H1 (cell line): ENCODE measurements around the gene MCEE. TPM values are rescaled to one million over a fixed set of nuclear protein-coding genes. Genes with fewer than 3 reads are reported as not detected.
A peak's percentile ranks its signal among the peaks of the same experiment; 100 is the strongest.

Experiments used
- CTCF ChIA-PET: fragments of 300-600 bp; sonication (Branson Sonifier 250); formaldehyde crosslinking; loops from one replicate; lab custom pipeline; 2021; ENCODE audit not compliant: partially characterized antibody; lab: Charles Lee
- POLR2A ChIA-PET: fragments of 300-600 bp; sonication (Branson Sonifier 250); formaldehyde crosslinking; loops from one replicate; lab custom pipeline; 2021; ENCODE audit warnings: inconsistent platforms; ENCODE audit not compliant: partially characterized antibody; lab: Charles Lee
- DNase-seq, 2 experiments: peaks; one replicate each; pipeline versions ENCODE4 v3.0.0 to v3.0.0-alpha.2; 2010 to 2022; ENCODE audit warnings: low spot score in 2 of 2, low read depth in 1 of 2, mixed read lengths in 1 of 2
- FAIRE-seq: peaks from 2 replicates; lab custom pipeline; 2011; peaks lifted over from hg19 to GRCh38; lab: Jason Lieb, UNC
- H2AFZ ChIP-seq: 2 replicates; pipeline ENCODE4 v1.8.1; 2012; ENCODE audit warnings: low read length, inconsistent platforms
- H2AK5ac ChIP-seq: 2 replicates; pipeline ENCODE4 v1.6.1; 2013; ENCODE audit warnings: low read depth, low read length
- H2BK120ac ChIP-seq: replicated peaks from 2 replicates; pipeline ENCODE3; 2013; ENCODE audit warnings: low read depth, low read length, inconsistent platforms
- H2BK12ac ChIP-seq: 2 replicates; pipeline ENCODE4 v1.6.1; 2013; ENCODE audit warnings: low read depth, low read length
- H2BK15ac ChIP-seq: 2 replicates; pipeline ENCODE4 v1.6.1; 2013; ENCODE audit warnings: low read length
- H2BK20ac ChIP-seq: 2 replicates; pipeline ENCODE4 v1.6.1; 2013; ENCODE audit warnings: low read length
- H2BK5ac ChIP-seq: 2 replicates; pipeline ENCODE4 v1.6.1; 2013; ENCODE audit warnings: low read depth, low read length
- H3K14ac ChIP-seq: 2 replicates; pipeline ENCODE4 v1.6.1; 2013; ENCODE audit warnings: inconsistent platforms; ENCODE audit not compliant: insufficient read length
- H3K18ac ChIP-seq: 2 replicates; pipeline ENCODE4 v1.6.1; 2013; ENCODE audit warnings: low read length; ENCODE audit errors: extremely low read depth
- H3K23ac ChIP-seq: 2 replicates; pipeline ENCODE4 v1.6.1; 2013; ENCODE audit warnings: inconsistent platforms; ENCODE audit not compliant: insufficient read length
- H3K23me2 ChIP-seq: 2 replicates; pipeline ENCODE4 v1.6.1; 2013; ENCODE audit warnings: low read depth, low read length
- H3K27ac ChIP-seq: 2 replicates; pipeline ENCODE4 v1.6.1; 2011; ENCODE audit warnings: low read depth, low read length, inconsistent platforms
- H3K27me3 ChIP-seq, 4 experiments: replicated peaks in 1 of 4; 1 replicate in 1 of 4; 2 replicates in 3 of 4; pipeline versions ENCODE4 v1.6.1 to v1.8.1; 2011 to 2013; ENCODE audit warnings: low read length in 3 of 4, mild to moderate bottlenecking in 3 of 4, inconsistent platforms in 2 of 4, mixed read lengths in 2 of 4, moderate library complexity in 1 of 4; ENCODE audit not compliant: control insufficient read depth in 3 of 4, insufficient read depth in 3 of 4; ENCODE audit errors: extremely low read depth in 1 of 4
- H3K36me3 ChIP-seq, 4 experiments: 2 replicates each; pipeline versions ENCODE4 v1.6.1 to v1.8.1; 2011 to 2013; ENCODE audit warnings: mild to moderate bottlenecking in 4 of 4, low read length in 3 of 4, moderate library complexity in 2 of 4, control low read depth in 1 of 4, inconsistent platforms in 1 of 4; ENCODE audit not compliant: insufficient read depth in 4 of 4, control insufficient read depth in 2 of 4
- H3K4ac ChIP-seq: replicated peaks from 2 replicates; pipeline ENCODE3; 2013; ENCODE audit warnings: low read length, low read depth, mixed read lengths, inconsistent platforms; ENCODE audit not compliant: insufficient read length
- H3K4me1 ChIP-seq, 4 experiments: replicated peaks in 1 of 4; 1 replicate in 1 of 4; 2 replicates in 3 of 4; pipeline versions ENCODE4 v1.6.1 to v1.8.1; 2011 to 2013; ENCODE audit warnings: low read length in 3 of 4, inconsistent platforms in 2 of 4, mixed read lengths in 1 of 4; ENCODE audit not compliant: insufficient read depth in 4 of 4, control insufficient read depth in 3 of 4
- H3K4me2 ChIP-seq, 2 experiments: 2 replicates each; pipeline versions ENCODE4 v1.6.1 to v1.8.1; 2011 to 2013; ENCODE audit warnings: low read depth in 2 of 2, low read length in 2 of 2, control low read depth in 1 of 2, inconsistent platforms in 1 of 2, mild to moderate bottlenecking in 1 of 2; ENCODE audit not compliant: insufficient read depth in 1 of 2
- H3K4me3 ChIP-seq, 4 experiments: fragments of 200-600, 300-600 bp in 1 of 4; sonication (generic), shearing (Covaris generic), sonication (Bioruptor Twin) in 1 of 4; 2 replicates each; pipeline versions ENCODE4 v1.5.1 to v1.8.1; 2011 to 2016; ENCODE audit warnings: low read length in 4 of 4, low read depth in 3 of 4, control low read depth in 2 of 4, inconsistent platforms in 2 of 4, mild to moderate bottlenecking in 2 of 4, mixed read lengths in 1 of 4, moderate library complexity in 1 of 4; ENCODE audit not compliant: insufficient read depth in 2 of 4; ENCODE audit errors: extremely low read depth in 1 of 4
- H3K56ac ChIP-seq: replicated peaks from 2 replicates; pipeline ENCODE3; 2013; ENCODE audit warnings: low read depth, mild to moderate bottlenecking, mixed read lengths, low read length, inconsistent platforms; ENCODE audit not compliant: insufficient read length
- H3K79me1 ChIP-seq: 2 replicates; pipeline ENCODE4 v1.6.1; 2013; ENCODE audit warnings: low read depth, low read length, control low read depth
- H3K79me2 ChIP-seq, 2 experiments: 2 replicates each; pipeline versions ENCODE4 v1.6.1 to v1.8.1; 2012 to 2013; ENCODE audit warnings: low read length in 2 of 2, mild to moderate bottlenecking in 2 of 2, inconsistent platforms in 1 of 2; ENCODE audit not compliant: insufficient read depth in 2 of 2, control insufficient read depth in 1 of 2
- H3K9ac ChIP-seq, 4 experiments: replicated peaks in 1 of 4; 1 replicate in 1 of 4; 2 replicates in 3 of 4; pipeline versions ENCODE4 v1.6.1 to v1.8.1; 2011 to 2013; ENCODE audit warnings: low read depth in 3 of 4, low read length in 3 of 4, control low read depth in 2 of 4, mild to moderate bottlenecking in 2 of 4, moderate library complexity in 2 of 4, inconsistent platforms in 1 of 4; ENCODE audit errors: extremely low read depth in 1 of 4
- H3K9me3 ChIP-seq, 2 experiments: 2 replicates each; pipeline versions ENCODE4 v1.6.1 to v1.8.1; 2012 to 2013; ENCODE audit warnings: mild to moderate bottlenecking in 2 of 2, moderate library complexity in 2 of 2, control low read depth in 1 of 2, inconsistent platforms in 1 of 2, low read depth in 1 of 2, low read length in 1 of 2, mixed read lengths in 1 of 2; ENCODE audit not compliant: insufficient read depth in 2 of 2
- H4K20me1 ChIP-seq, 2 experiments: replicated peaks in 1 of 2; 2 replicates each; pipeline versions ENCODE3 to v1.8.1; 2011 to 2013; ENCODE audit warnings: inconsistent platforms in 2 of 2, low read length in 2 of 2, mild to moderate bottlenecking in 1 of 2; ENCODE audit not compliant: insufficient read depth in 2 of 2, control insufficient read depth in 1 of 2
- H4K5ac ChIP-seq: 2 replicates; pipeline ENCODE4 v1.6.1; 2013; ENCODE audit warnings: low read length, low read depth, mixed read lengths, inconsistent platforms; ENCODE audit not compliant: insufficient read length
- H4K8ac ChIP-seq: 2 replicates; pipeline ENCODE4 v1.8.0; 2013; ENCODE audit warnings: mild to moderate bottlenecking, moderate library complexity, low read length, inconsistent platforms; ENCODE audit not compliant: insufficient read depth; ENCODE audit errors: extremely low read depth
- H4K91ac ChIP-seq: replicated peaks from 2 replicates; pipeline ENCODE3; 2013; ENCODE audit warnings: low read length, mixed read lengths, inconsistent platforms; ENCODE audit not compliant: insufficient read length
- GTF2F1 ChIP-seq: IDR thresholded peaks from 2 replicates; pipeline ENCODE4 v1.6.1; 2012; ENCODE audit warnings: low read depth, low read length, improper control_type of control experiment, borderline replicate concordance
- RAD21 ChIP-seq, 2 experiments: IDR thresholded peaks in 1 of 2; conservative IDR thresholded peaks in 1 of 2; 2 replicates each; pipeline ENCODE4 v1.6.1; 2011; ENCODE audit warnings: low read depth in 2 of 2, low read length in 2 of 2, improper control_type of control experiment in 1 of 2, inconsistent platforms in 1 of 2, mild to moderate bottlenecking in 1 of 2, moderate library complexity in 1 of 2
- RNF2 ChIP-seq: fragments of 200-900, 300-1000 bp; sonication (generic); IDR thresholded peaks from 2 replicates; pipeline ENCODE4 v1.7.1; 2016; ENCODE audit warnings: borderline replicate concordance, low read depth, mild to moderate bottlenecking, antibody characterized with exemption, low read length; ENCODE audit not compliant: poor library complexity, severe bottlenecking; ENCODE audit errors: missing control alignments
- WGBS, 2 experiments: shearing (Covaris generic) in 1 of 2; methylation state at CpG; one replicate each; pipeline versions ENCODE4 v1.1.6 to v1.1.7; 2013 to 2015; ENCODE audit warnings: low lambda C conversion rate in 2 of 2, mixed read lengths in 2 of 2, inconsistent platforms in 1 of 2, low coverage in 1 of 2, missing lambda C conversion rate in 1 of 2; ENCODE audit not compliant: insufficient replicate concordance in 2 of 2, insufficient coverage in 1 of 2, insufficient read length in 1 of 2; ENCODE audit errors: extremely low coverage in 1 of 2, missing lambda C conversion rate in 1 of 2; 5-methylcytosine and 5-hydroxymethylcytosine counted together
- polyA plus RNA-seq, 7 experiments: library from polyadenylated mRNA; depleted of rRNA in 3 of 7; stranded (reverse) in 5 of 7; unstranded in 2 of 7; fragments of >200 nt in 5 of 7; fragments of 200-250 nt in 2 of 7; gene quantifications; 1 replicate in 5 of 7; 2 replicates in 1 of 7; 4 replicates in 1 of 7; pipeline versions ENCODE4 v1.2.1 to v1.2.3, GENCODE V29; 2011 to 2013; ENCODE audit warnings: missing spikeins in 2 of 7, mixed read lengths in 2 of 7
- total RNA-seq: library from RNA; stranded (reverse); fragmentation: NEBNext Ultra II Directional; extraction: Animal tissue kit (Norgen Biotek cat#: 25700); gene quantifications from 2 replicates; pipeline ENCODE4 v1.2.1, GENCODE V29; 2021
- TF ChIP-seq, protein P1 (sequence below), 3 experiments: IDR thresholded peaks; 1 replicate in 2 of 3; 2 replicates in 1 of 3; pipeline versions ENCODE4 v1.5.1 to v1.6.1; 2011; ENCODE audit warnings: low read length in 3 of 3, mild to moderate bottlenecking in 3 of 3, inconsistent platforms in 2 of 3, low read depth in 1 of 3, moderate library complexity in 1 of 3; ENCODE audit not compliant: insufficient read depth in 1 of 3; ENCODE audit errors: control extremely low read depth in 1 of 3

The MCEE gene
- total and polyA plus RNA-seq, 2 of the 8 experiments (the other 6 are each of a cell fraction or from before 2014, with no cell fraction given): 7.3 to 14.1 TPM

DNA sequence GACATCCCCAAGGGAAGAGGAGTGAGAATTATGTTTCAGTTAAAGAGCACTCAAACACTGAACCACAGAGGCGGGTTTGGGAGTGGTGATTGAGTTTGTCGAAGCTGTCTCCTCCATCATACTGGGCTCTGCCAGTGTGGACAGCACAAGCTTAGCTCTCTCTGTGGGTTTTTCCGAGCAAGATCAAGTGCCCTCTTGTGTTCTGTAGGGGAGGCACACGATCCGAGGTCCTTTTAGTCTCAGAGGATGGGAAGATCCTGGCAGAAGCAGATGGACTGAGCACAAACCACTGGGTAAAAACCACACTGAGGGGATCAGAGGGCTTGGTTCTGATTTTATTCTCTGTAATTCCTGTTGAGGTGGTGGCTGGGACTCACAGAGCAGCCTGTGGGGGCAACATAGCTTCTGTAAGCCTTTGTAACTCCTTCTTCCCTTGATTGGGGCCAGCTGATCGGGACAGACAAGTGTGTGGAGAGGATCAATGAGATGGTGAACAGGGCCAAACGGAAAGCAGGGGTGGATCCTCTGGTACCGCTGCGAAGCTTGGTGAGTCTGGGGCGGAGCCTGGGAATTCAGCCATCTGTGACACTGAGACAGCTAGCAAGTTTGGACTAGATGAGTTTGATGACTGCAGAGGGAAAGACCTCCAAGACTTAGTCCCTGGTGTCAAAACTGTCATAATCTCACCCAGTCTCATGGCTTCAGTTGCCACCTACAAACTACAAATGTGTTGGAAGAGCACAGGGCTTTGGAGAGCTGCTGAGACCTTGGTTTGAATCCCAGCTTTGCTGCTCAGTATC, 59.5 kb downstream of the MCEE start:
- Histone ChIP-seq H4K91ac (no peak overlapping the region), H4K20me1 (peaks cover 0 to 5% of the 10 kb centered on the region in 2 experiments), H2BK20ac (no peak overlapping the region), H3K56ac (no peak overlapping the region), H3K79me1 (peaks cover 3% of the 10 kb centered on the region; the same call in 1 of the 2 replicates), H3K4me2 (peak overlapping the region in 1 of 2 experiments; percentile 88; a peak in 1 of 4 replicates), H3K23ac (no peak overlapping the region), H3K27ac (no peak overlapping the region), H2AK5ac (no peak overlapping the region), H3K14ac (no peak overlapping the region), H3K9ac (no peak overlapping the region; a peak in 1 of 7 replicates), H3K36me3 (peaks cover 5 to 13% (median 10%) of the 10 kb centered on the region in 4 experiments; a peak in 7 of 8 replicates), H2BK12ac (no peak overlapping the region), H2BK120ac (no peak overlapping the region), H2BK15ac (no peak overlapping the region), H3K4me3 (no peak overlapping the region), H3K27me3 (no peaks in the 10 kb centered on the region), H3K79me2 (peaks cover 3 to 23% of the 10 kb centered on the region in 2 experiments; a peak in 3 of 4 replicates), H3K4me1 (peaks cover 0 to 6% (median 1%) of the 10 kb centered on the region in 4 experiments; a peak in 4 of 7 replicates), H4K8ac (no peak overlapping the region), H3K18ac (no peak overlapping the region), H2BK5ac (no peak overlapping the region), H3K9me3 (no peaks in the 10 kb centered on the region), H3K23me2 (peaks cover 13% of the 10 kb centered on the region), H2AFZ (no peak overlapping the region), H3K4ac (no peak overlapping the region), H4K5ac (no peak overlapping the region)
- no peak for FAIRE-seq
- 80% methylated on average over 10 of the region's 10 CpGs; no CpG with 5 or more reads in 1 of the 2 experiments for WGBS, 2 experiments
- POLR2A ChIA-PET: interaction anchor here (0.8 to 3.6 kb wide), 6 partner anchors 11 to 244 kb away, joined by 3 to 19 read pairs (median 4); partner anchors contain the start of gene MCEE
- CTCF ChIA-PET: interaction anchor here (0.6 to 7.7 kb wide), 28 partner anchors 9 to 603 kb away, joined by 3 to 100 read pairs (median 4); partner anchors contain the start of gene ANKRD53
- TF ChIP-seq RNF2 (no peak), RAD21 (IDR thresholded peaks at IDR 0.05 in 1 of 2, conservative IDR thresholded peaks at IDR 0.05 in 1 of 2; ENCODE audit: low read depth in 2 of 2, low read length in 2 of 2) (peak; percentile 45 to 54), GTF2F1 (no peak)
- TF ChIP-seq, protein P1, sequence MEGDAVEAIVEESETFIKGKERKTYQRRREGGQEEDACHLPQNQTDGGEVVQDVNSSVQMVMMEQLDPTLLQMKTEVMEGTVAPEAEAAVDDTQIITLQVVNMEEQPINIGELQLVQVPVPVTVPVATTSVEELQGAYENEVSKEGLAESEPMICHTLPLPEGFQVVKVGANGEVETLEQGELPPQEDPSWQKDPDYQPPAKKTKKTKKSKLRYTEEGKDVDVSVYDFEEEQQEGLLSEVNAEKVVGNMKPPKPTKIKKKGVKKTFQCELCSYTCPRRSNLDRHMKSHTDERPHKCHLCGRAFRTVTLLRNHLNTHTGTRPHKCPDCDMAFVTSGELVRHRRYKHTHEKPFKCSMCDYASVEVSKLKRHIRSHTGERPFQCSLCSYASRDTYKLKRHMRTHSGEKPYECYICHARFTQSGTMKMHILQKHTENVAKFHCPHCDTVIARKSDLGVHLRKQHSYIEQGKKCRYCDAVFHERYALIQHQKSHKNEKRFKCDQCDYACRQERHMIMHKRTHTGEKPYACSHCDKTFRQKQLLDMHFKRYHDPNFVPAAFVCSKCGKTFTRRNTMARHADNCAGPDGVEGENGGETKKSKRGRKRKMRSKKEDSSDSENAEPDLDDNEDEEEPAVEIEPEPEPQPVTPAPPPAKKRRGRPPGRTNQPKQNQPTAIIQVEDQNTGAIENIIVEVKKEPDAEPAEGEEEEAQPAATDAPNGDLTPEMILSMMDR (IDR thresholded peaks at IDR 0.05; ENCODE audit: control extremely low read depth in 1 of 3, insufficient read depth in 1 of 3, low read depth in 1 of 3, low read length in 3 of 3): peak; percentile 33 to 72 (median 51); a peak in 3 of 4 replicates
- DNase-seq: no peak
